Astrocyte of the cerebellum (primary cell): ENCODE measurements around the gene MRTO4.

ENCODE experiments used
- DNase-seq: peaks from one replicate; pipeline ENCODE4 v3.0.0-alpha.2; 2011; ENCODE audit warnings: low read depth
- H3K4me3 ChIP-seq: 2 replicates; pipeline ENCODE4 v1.5.1; 2011; ENCODE audit warnings: mild to moderate bottlenecking, low read depth, low read length, moderate library complexity
- CTCF ChIP-seq: IDR thresholded peaks from 2 replicates; pipeline ENCODE4 v1.5.1; 2012; ENCODE audit warnings: low read length, low read depth, moderate library complexity, mild to moderate bottlenecking; ENCODE audit errors: missing control alignments
- in situ Hi-C: cut with HindIII; loops from 2 replicates; pipeline ENCODE4 v1.10.0; 2017; ENCODE audit warnings: low sequenced_read_pairs

Gene MRTO4

GRCh38 chr1:19206947-19207346 is 44.7 kb upstream of the MRTO4 start:
- no peak for DNase-seq
- TF ChIP-seq CTCF, result no peak
- no peak overlapping the region for H3K4me3 ChIP-seq
- in situ Hi-C loops, result no loop called here

GRCh38 chr1:19208710-19209438 is 42.7 kb upstream of the MRTO4 start:
- no peak for TF ChIP-seq CTCF
- peak overlapping the region; percentile 80 for H3K4me3 ChIP-seq
- no peak for DNase-seq
- in situ Hi-C loops, result no loop called here

GRCh38 chr1:19209439-19209989 is 42.1 kb upstream of the MRTO4 start:
- H3K4me3 ChIP-seq, result peak overlapping the region; percentile 80
- in situ Hi-C loops, result no loop called here
- DNase-seq, result no peak
- no peak for TF ChIP-seq CTCF

GRCh38 chr1:19209990-19210771 is 41.4 kb upstream of the MRTO4 start, which contains the start of gene UBR4:
Gene UBR4 (minus strand): TSS chr1:19210266. CDS start chr1:19210248, 18 bp downstream.
- peak within 1 kb of the TSS; percentile 80 for H3K4me3 ChIP-seq
- no peak for TF ChIP-seq CTCF
- in situ Hi-C loops, result no loop called here
- peak; percentile 72 for DNase-seq

GRCh38 chr1:19210772-19211549 is 40.6 kb upstream of the MRTO4 start:
- H3K4me3 ChIP-seq, result peak overlapping the region; percentile 80
- no peak for TF ChIP-seq CTCF
- DNase-seq, result no peak
- in situ Hi-C loops, result no loop called here

- TF ChIP-seq CTCF, result no peak
- in situ Hi-C loops, result no loop called here
- DNase-seq, result no peak
- H3K4me3 ChIP-seq, result no peak overlapping the region
These were observed 39.4 kb upstream of the MRTO4 start for GRCh38 chr1:19212167-19212566.
